ENCODE data around the gene MMRN1.

GRCh38 chr4:89868276-89868675 is 26.4 kb upstream of the MMRN1 start:
- TF ChIP-seq EZH2 (IDR thresholded peaks at IDR 0.05; ENCODE audit: low read depth), result no peak
- no peak for TF ChIP-seq CTCF (conservative IDR thresholded peaks at IDR 0.05)

Measured in PC-9 (cell line).